ENCODE data around the gene SPINK4. TPM values are rescaled to one million over a fixed set of nuclear protein-coding genes. Genes with fewer than 3 reads are reported as not detected.
A peak's percentile ranks its signal among the peaks of the same experiment; 100 is the strongest.

The SPINK4 gene
- total RNA-seq, 6 experiments from 2014 or later, result not detected

- Histone ChIP-seq H3K4me3 (no peak overlapping the region), H3K27ac (no peak overlapping the region), H3K9me3 (no peaks in the 10 kb centered on the region), H3K27me3 (no peaks in the 10 kb centered on the region), H3K4me1 (no peaks in the 10 kb centered on the region), H3K36me3 (no peaks in the 10 kb centered on the region)
- intact Hi-C loops (cut with DNase I), result no loop called here
- no peak for TF ChIP-seq POLR2A (IDR thresholded peaks at IDR 0.05)
- TF ChIP-seq, protein P1, sequence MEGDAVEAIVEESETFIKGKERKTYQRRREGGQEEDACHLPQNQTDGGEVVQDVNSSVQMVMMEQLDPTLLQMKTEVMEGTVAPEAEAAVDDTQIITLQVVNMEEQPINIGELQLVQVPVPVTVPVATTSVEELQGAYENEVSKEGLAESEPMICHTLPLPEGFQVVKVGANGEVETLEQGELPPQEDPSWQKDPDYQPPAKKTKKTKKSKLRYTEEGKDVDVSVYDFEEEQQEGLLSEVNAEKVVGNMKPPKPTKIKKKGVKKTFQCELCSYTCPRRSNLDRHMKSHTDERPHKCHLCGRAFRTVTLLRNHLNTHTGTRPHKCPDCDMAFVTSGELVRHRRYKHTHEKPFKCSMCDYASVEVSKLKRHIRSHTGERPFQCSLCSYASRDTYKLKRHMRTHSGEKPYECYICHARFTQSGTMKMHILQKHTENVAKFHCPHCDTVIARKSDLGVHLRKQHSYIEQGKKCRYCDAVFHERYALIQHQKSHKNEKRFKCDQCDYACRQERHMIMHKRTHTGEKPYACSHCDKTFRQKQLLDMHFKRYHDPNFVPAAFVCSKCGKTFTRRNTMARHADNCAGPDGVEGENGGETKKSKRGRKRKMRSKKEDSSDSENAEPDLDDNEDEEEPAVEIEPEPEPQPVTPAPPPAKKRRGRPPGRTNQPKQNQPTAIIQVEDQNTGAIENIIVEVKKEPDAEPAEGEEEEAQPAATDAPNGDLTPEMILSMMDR (IDR thresholded peaks at IDR 0.05), result no peak
- no peak for DNase-seq
- WGBS (ENCODE audit: insufficient coverage, low coverage, low lambda C conversion rate, missing lambda C conversion rate), result 71% methylated on average over 6 of the region's 6 CpGs
- ATAC-seq, result no peak
These were observed 42.5 kb upstream of the SPINK4 start for GRCh38 chr9:33197279-33198152.

DNA sequence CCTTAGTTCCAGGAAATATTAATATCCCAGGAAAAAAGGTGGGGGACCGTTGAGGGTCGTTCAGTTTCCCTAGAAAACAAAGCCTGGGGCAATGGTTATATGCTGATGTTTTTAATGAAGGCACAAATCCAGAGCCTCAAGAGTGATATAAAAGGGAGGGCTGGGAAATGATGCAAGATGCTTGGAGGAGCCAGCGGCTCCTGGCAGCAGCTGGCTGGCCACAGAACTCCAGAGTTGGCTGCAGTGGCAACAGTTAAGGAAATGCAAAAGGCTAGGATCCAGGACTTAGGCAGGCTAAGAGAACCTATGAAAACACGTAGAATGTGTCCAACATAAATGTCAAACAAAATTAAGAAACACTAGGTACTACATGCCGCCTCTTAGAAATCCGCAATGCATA is 41.8 kb upstream of the SPINK4 start:
- no peaks in the 10 kb centered on the region for H3K4me1 ChIP-seq
- no peak overlapping the region for H3K4me3 ChIP-seq
- no peaks in the 10 kb centered on the region for H3K36me3 ChIP-seq
- no peak for DNase-seq
- no peak for TF ChIP-seq POLR2A (IDR thresholded peaks at IDR 0.05)
- TF ChIP-seq, protein P1 (IDR thresholded peaks at IDR 0.05), result no peak
- WGBS (ENCODE audit: insufficient coverage, low coverage, low lambda C conversion rate, missing lambda C conversion rate), result 56% methylated on average over 6 of the region's 6 CpGs
- H3K9me3 ChIP-seq, result no peaks in the 10 kb centered on the region
- ATAC-seq, result no peak
- no peaks in the 10 kb centered on the region for H3K27me3 ChIP-seq
- intact Hi-C loops (cut with DNase I), result no loop called here
- H3K27ac ChIP-seq, result no peak overlapping the region

- H3K9me3 ChIP-seq, result no peaks in the 10 kb centered on the region
- DNase-seq (no peak), ATAC-seq (no peak)
- H3K4me3 ChIP-seq, result no peak overlapping the region
- 80% methylated on average over 1 of the region's 1 CpG for WGBS (ENCODE audit: insufficient coverage, low coverage, low lambda C conversion rate, missing lambda C conversion rate)
- no peaks in the 10 kb centered on the region for H3K4me1 ChIP-seq
- H3K36me3 ChIP-seq, result no peaks in the 10 kb centered on the region
- TF ChIP-seq POLR2A (IDR thresholded peaks at IDR 0.05), result no peak
- TF ChIP-seq, protein P1 (IDR thresholded peaks at IDR 0.05), result no peak
- no peaks in the 10 kb centered on the region for H3K27me3 ChIP-seq
- intact Hi-C loops (cut with DNase I), result no loop called here
- no peak overlapping the region for H3K27ac ChIP-seq
These were observed 37.9 kb upstream of the SPINK4 start for GRCh38 chr9:33202018-33202417.

DNA sequence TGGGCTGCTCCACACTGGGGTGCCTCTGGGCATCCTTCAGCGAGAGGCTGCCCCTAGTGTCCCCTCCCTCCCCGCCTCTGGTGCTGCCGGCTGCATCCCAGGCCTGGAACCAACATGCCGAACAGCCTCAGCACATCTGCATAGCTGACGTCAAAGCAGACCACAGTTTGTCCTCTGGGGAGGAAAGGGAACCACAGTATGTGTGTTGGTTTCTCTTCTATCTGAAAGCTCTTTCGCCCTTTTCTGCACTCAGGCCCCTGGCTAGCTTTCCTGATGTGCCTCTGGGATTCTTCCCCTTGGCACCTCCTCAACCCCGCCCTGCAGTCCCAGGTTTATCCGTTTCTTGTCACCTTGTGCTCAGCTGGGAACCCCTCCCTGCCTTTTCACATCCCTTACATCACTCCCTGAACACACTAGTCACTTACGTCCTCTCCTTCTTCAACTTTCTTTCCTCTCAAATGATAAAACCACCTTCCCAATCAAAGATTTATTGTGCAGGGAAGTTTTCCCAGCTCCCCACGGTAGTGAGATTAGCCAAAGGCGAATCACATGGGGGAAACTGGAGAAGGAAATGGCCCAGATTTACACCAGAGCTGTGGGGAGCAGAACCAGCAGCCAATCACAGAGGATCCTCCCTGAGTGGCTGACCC is 37.3 kb upstream of the SPINK4 start:
- ATAC-seq (peak; percentile 39 to 58 (median 53)), DNase-seq (no peak)
- no peak overlapping the region for H3K27ac ChIP-seq
- no peaks in the 10 kb centered on the region for H3K9me3 ChIP-seq
- intact Hi-C loops (cut with DNase I), result no loop called here
- no peaks in the 10 kb centered on the region for H3K27me3 ChIP-seq
- no peak overlapping the region for H3K4me3 ChIP-seq
- WGBS (ENCODE audit: insufficient coverage, low coverage, low lambda C conversion rate, missing lambda C conversion rate), result 59% methylated on average over 5 of the region's 11 CpGs
- no peaks in the 10 kb centered on the region for H3K36me3 ChIP-seq
- no peaks in the 10 kb centered on the region for H3K4me1 ChIP-seq
- TF ChIP-seq, protein P1 (IDR thresholded peaks at IDR 0.05), result no peak
- no peak for TF ChIP-seq POLR2A (IDR thresholded peaks at IDR 0.05)
